WI38 (cell line): Measurements from ENCODE around the gene GABRG3.
A peak's percentile ranks its signal among the peaks of the same experiment; 100 is the strongest.
"Not testable (repeated sequence)": the region's sequence is repeated elsewhere in the genome, so short reads cannot be mapped to it uniquely, and the experiment has no call there.

Source experiments
- H3K4me3 ChIP-seq: 2 replicates; pipeline ENCODE4 v1.5.1; 2011; ENCODE audit warnings: low read depth, mild to moderate bottlenecking, control low read depth, low read length
- TF ChIP-seq, protein P1 (sequence below): IDR thresholded peaks from 2 replicates; pipeline ENCODE4 v1.5.1; 2012; ENCODE audit warnings: low read depth, mild to moderate bottlenecking, control low read depth, low read length

The GABRG3 gene

DNA sequence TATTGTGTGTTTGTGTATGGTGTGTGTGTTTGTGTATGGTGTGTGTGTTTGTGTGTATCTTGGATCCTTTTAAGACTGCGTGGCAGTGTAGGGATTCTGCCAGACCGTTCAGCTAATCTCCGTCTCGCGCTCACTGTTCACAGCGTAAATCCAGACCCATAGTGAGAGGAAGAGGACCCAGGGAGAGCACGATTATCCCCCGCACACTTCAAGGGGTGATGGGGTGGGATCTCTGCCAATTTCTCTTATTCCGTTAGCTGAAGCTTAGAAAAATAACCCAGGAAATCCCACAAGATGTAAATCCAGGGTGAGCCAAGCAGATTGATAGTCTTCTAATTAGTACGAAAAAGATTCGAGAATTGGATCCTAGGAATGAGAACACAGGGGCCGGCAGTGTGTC is 381.2 kb downstream of the GABRG3 start:
- TF ChIP-seq, protein P1, sequence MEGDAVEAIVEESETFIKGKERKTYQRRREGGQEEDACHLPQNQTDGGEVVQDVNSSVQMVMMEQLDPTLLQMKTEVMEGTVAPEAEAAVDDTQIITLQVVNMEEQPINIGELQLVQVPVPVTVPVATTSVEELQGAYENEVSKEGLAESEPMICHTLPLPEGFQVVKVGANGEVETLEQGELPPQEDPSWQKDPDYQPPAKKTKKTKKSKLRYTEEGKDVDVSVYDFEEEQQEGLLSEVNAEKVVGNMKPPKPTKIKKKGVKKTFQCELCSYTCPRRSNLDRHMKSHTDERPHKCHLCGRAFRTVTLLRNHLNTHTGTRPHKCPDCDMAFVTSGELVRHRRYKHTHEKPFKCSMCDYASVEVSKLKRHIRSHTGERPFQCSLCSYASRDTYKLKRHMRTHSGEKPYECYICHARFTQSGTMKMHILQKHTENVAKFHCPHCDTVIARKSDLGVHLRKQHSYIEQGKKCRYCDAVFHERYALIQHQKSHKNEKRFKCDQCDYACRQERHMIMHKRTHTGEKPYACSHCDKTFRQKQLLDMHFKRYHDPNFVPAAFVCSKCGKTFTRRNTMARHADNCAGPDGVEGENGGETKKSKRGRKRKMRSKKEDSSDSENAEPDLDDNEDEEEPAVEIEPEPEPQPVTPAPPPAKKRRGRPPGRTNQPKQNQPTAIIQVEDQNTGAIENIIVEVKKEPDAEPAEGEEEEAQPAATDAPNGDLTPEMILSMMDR: no peak

DNA sequence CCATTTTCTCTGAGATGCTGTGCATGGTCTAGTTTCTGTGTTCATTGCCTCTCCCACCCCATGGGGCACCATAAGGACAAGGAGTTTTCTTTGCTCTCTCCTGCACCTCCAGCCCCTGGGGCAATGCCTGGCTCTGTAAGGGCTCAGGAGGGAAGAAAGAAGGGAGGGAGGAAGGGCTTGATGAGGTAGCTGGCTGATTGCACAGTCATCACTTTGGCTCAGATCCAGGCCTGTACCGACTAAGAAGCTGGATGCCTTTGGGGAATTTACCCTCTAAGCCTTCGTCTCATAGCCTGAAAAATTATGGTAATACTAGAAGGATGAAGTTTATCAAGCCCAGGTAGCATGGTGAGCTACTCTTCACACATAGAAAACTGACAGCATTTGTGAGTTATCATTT is 382.9 kb downstream of the GABRG3 start:
- TF ChIP-seq, protein P1: no peak
- H3K4me3 ChIP-seq: no peak overlapping the region

More for the DNA sequence above, 381.2 kb downstream of the GABRG3 start:
- no peak overlapping the region for H3K4me3 ChIP-seq

DNA sequence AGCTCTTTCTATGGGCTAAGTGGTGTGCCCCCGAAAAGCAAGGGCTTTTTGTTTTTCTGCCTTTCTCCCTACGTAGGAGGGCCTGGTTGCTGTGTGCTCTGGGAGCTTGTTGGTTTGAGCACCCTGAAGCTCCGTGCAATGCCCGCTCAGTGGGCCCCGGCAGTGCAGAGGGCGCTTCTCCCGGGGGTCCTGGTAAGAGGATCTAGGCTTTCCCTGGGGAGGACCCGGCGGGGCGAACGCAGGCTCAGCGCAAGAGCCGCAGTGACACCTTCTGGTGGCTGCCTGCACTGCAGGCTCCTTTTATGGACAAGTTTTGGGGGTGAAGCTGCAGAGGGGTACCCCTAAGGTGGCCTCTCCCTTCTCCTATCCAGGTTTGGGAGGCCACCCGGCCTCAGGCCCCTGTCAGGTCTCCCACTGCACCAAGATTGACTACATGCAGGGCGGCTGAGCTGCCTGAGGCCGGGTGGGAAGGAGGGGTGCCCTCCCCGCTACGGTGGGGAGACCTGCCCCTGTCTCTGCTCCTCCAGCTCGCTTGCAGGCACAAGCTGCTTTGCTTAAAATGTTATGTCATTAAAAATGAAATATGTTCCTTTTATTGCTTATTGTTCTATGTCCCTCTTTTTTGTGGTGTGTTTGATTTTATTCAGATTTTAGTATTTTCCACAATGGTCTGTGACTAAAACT is 387.9 kb downstream of the GABRG3 start:
- no peak overlapping the region for H3K4me3 ChIP-seq
- TF ChIP-seq, protein P1: 0 out of 2 replicates have a peak, but pooled peaks have one; percentile 11

DNA sequence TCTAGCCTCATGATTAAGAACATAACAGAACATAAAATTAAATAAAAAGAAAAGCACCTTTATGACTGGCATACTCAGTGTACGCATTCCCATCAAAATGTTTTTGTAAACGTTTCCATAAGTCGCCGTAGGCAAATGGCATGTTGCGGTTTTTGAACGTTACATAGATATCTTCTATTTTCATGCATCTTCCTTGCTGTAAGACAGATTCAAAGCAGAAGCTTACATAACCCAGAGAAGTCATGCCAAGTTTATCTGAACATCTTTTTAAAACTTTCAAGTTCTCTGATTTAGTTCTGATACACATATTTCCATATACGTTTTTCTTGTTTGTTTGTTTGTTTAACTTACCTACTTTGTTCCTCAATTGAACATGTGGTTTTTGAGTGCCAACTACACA is 388.6 kb downstream of the GABRG3 start:
- TF ChIP-seq, protein P1: no peak
- no peak overlapping the region for H3K4me3 ChIP-seq

DNA sequence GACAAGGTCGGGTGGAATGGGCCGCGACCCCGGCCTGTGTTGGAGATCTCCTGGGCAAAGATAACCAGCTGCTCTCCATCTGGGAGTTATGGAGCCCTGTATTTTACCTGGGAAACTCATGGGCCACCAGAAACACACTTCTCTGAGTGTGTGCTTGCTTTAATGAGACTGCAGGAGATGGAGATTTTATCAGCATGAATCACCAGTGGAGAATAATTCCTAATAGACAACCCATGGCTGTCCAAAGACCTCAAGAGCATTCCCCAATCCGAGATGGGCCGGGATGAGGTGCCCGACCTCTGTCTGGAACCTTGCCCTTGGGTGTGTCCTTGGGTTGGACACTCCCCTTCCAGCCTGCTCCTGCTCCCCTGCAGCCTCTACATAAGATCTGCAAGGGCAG is 389.3 kb downstream of the GABRG3 start:
- TF ChIP-seq, protein P1: no peak
- H3K4me3 ChIP-seq: no peak overlapping the region

DNA sequence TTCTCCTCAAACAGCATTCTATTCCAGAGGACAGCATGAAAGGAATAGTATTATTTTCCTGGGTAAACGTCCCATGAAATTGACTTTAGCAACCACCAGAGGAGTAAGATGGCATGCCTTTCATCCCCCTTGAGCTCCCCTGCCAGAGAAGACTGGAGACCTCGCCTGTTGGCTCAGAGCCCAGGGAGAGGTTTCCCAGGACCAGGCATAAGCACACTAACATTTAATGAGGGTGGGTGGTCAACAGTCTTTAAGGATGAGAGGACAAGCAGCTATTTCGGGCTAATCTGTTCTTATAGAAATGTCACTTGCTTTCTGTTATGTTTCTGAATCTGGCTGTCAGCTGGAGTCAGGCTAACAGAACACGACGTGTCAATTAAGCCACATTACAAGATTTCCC is 390.5 kb downstream of the GABRG3 start:
- TF ChIP-seq, protein P1: no peak
- H3K4me3 ChIP-seq: no peak overlapping the region

DNA sequence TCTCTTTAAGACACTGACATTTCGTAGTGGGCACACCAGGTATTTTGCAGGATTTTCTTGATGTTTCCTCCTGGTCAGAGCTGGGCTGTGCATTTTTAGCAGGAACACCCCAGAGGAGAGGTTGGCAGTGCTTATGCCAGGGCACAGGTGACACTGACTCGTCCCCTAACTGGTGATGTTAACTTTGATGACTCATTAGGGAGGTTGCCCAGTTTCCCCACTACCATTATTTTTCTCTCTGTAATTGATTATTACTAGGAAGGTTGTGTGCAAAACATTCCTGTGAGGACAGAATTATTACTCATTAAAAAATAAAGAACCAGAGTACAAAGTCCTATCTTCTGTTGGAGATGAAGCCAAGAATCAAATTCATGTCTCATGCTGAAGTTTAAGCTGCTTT is 394.5 kb downstream of the GABRG3 start:
- no peak overlapping the region for H3K4me3 ChIP-seq
- TF ChIP-seq, protein P1: no peak

DNA sequence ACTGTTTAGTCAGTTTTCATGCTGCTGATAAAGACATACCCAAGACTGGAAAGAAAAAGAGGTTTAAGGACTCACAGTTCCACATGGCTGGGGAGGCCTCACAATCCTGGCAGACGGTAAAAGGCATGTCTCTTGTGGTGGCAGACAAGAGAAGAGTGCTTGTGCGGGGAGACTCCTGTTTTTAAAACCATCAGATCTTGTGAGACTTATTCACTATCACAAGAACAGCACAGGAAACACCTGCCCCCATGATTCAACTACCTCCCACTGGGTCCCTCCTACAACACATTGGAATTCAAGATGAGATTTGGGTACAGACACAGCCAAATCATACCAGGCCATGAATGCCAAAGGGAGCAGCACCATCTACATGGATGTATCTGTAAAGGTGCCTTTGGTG is 406.4 kb downstream of the GABRG3 start:
- H3K4me3 ChIP-seq: not testable (repeated sequence)
